ENCODE data around the gene SLC2A2. TPM values are rescaled to one million over a fixed set of nuclear protein-coding genes. Genes with fewer than 3 reads are reported as not detected.

SLC2A2 gene
- total RNA-seq, 1 experiment from 2014 or later: not detected

GRCh38 chr3:171028779-171029232 is 2.3 kb upstream of the SLC2A2 start:
- peak; percentile 34 for DNase-seq (ENCODE audit: low read depth)

- DNase-seq (ENCODE audit: low read depth): no peak
These were observed 1.7 kb upstream of the SLC2A2 start for GRCh38 chr3:171028025-171028778.

GRCh38 chr3:171023566-171023965 is 3.0 kb downstream of the SLC2A2 start:
- no peak for DNase-seq (ENCODE audit: low read depth)

GRCh38 chr3:171021377-171021776 is 5.1 kb downstream of the SLC2A2 start:
- DNase-seq (ENCODE audit: low read depth): no peak

- DNase-seq (ENCODE audit: low read depth): no peak
These were observed 8.2 kb downstream of the SLC2A2 start for GRCh38 chr3:171018156-171018935.

GRCh38 chr3:171013822-171014748 is 12.4 kb downstream of the SLC2A2 start:
- DNase-seq (ENCODE audit: low read depth): no peak

- no peak for DNase-seq (ENCODE audit: low read depth)
These were observed 14.6 kb downstream of the SLC2A2 start for GRCh38 chr3:171011873-171012336.

GRCh38 chr3:171011109-171011872 is 15.2 kb downstream of the SLC2A2 start:
- DNase-seq (ENCODE audit: low read depth): no peak

GRCh38 chr3:171007316-171007715 is 19.2 kb downstream of the SLC2A2 start:
- no peak for DNase-seq (ENCODE audit: low read depth)

GRCh38 chr3:171005648-171006047 is 20.9 kb downstream of the SLC2A2 start:
- DNase-seq (ENCODE audit: low read depth): peak; percentile 8

GRCh38 chr3:171001957-171002694 is 24.4 kb downstream of the SLC2A2 start:
- peak; percentile 65 for DNase-seq (ENCODE audit: low read depth)

GRCh38 chr3:171001250-171001893 is 25.1 kb downstream of the SLC2A2 start:
- no peak for DNase-seq (ENCODE audit: low read depth)

GRCh38 chr3:171000281-171000680 is 26.2 kb downstream of the SLC2A2 start:
- peak; percentile 83 for DNase-seq (ENCODE audit: low read depth)

GRCh38 chr3:170999737-171000242 is 26.7 kb downstream of the SLC2A2 start:
- DNase-seq (ENCODE audit: low read depth): peak; percentile 89

- DNase-seq (ENCODE audit: low read depth): no peak
These were observed 28.3 kb downstream of the SLC2A2 start for GRCh38 chr3:170997961-170998913.

- no peak for DNase-seq (ENCODE audit: low read depth)
These were observed 33.7 kb downstream of the SLC2A2 start for GRCh38 chr3:170992854-170993253.

GRCh38 chr3:170991664-170992063 is 34.9 kb downstream of the SLC2A2 start:
- no peak for DNase-seq (ENCODE audit: low read depth)

- no peak for DNase-seq (ENCODE audit: low read depth)
These were observed 37.3 kb downstream of the SLC2A2 start for GRCh38 chr3:170989100-170989648.

Data from RPMI7951 (cell line).